Vagina (tissue), 2 donors: ENCODE data around the gene SELE. TPM values are rescaled to one million over a fixed set of nuclear protein-coding genes. Genes with fewer than 3 reads are reported as not detected.

Source experiments
- DNase-seq, 2 donors: peaks; one replicate each; pipeline ENCODE4 v3.0.0-alpha.2; 2017; ENCODE audit errors: extremely low spot score in 2 of 2
- H3K27ac ChIP-seq: fragments of 200-600 bp; sonication (generic); one replicate; pipeline ENCODE4 v1.5.1; 2019
- H3K27me3 ChIP-seq: fragments of 200-600 bp; sonication (generic); one replicate; pipeline ENCODE4 v1.5.1; 2019
- H3K36me3 ChIP-seq, 2 donors: fragments of 200-600 bp; sonication (generic); one replicate each; pipeline ENCODE4 v1.5.1; 2017 to 2019
- H3K4me1 ChIP-seq: fragments of 200-600 bp; sonication (generic); one replicate; pipeline ENCODE4 v1.5.1; 2019
- H3K4me3 ChIP-seq, 2 donors: fragments of 200-600 bp; sonication (generic); 1 replicate in 1 of 2; 2 replicates in 1 of 2; pipeline ENCODE4 v1.5.1; 2016 to 2019
- H3K9me3 ChIP-seq: fragments of 200-600 bp; sonication (generic); one replicate; pipeline ENCODE4 v1.5.1; 2019
- POLR2A ChIP-seq, 2 donors: fragments of 450-650 bp; IDR thresholded peaks; one replicate each; pipeline ENCODE4 v1.6.1; 2017; ENCODE audit warnings: antibody characterized with exemption in 2 of 2, mild to moderate bottlenecking in 2 of 2, moderate library complexity in 2 of 2
- POLR2AphosphoS5 ChIP-seq, 2 donors: sonication (generic); formaldehyde crosslinking; IDR thresholded peaks; one replicate each; pipeline ENCODE4 v1.9.0; 2017; ENCODE audit warnings: antibody characterized with exemption in 2 of 2, mild to moderate bottlenecking in 2 of 2, low read depth in 1 of 2; ENCODE audit not compliant: insufficient read depth in 1 of 2
- intact Hi-C: fragments of 100-400 bp; cut with DNase I; formaldehyde crosslinking; loops from one replicate; pipeline ENCODE4 v1.15.1; 2023
- total RNA-seq: library from RNA; depleted of rRNA; stranded (reverse); fragments of >200 nt; gene quantifications from one replicate; pipeline ENCODE4 v1.2.3, GENCODE V29; 2016
- TF ChIP-seq, protein P1 (sequence below), 3 experiments: fragments of 450-650 bp in 2 of 3; fragments of 200-600 bp in 1 of 3; sonication (generic) in 1 of 3; IDR thresholded peaks; one replicate each; pipeline ENCODE4 v1.5.1; 2017 to 2019; ENCODE audit warnings: antibody characterized with exemption in 3 of 3, mild to moderate bottlenecking in 2 of 3, moderate library complexity in 2 of 3

The SELE gene
- 11.5 TPM for total RNA-seq

DNA sequence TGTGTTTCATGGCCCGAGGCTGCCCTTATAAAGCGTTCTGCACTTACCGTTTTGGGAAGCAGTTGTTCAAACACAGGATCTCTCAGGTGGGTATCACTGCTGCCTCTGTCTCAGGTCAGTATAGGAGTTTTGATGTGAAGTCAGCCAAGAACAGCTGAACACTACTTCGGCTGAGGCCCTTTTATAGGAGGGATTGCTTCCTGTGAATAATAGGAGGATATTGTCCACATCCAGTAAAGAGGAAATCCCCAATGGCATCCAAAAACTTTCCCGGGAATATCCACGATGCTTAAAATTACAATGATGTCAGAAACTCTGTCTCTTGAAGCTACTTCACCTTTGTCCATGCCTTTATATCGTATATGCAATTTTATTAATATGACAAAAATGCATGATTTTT, at the start of gene SELE:
Gene SELE, minus strand, starts transcription at position 156 of the 400 bp plus-strand sequence. CDS start 467 bp downstream, outside the sequence.
- Histone ChIP-seq H3K27ac (no peak within 1 kb of the TSS), H3K36me3 (no peaks in the 10 kb centered on the region), H3K27me3 (no peaks in the 10 kb centered on the region), H3K4me3 (no peak within 1 kb of the TSS), H3K9me3 (no peaks in the 10 kb centered on the region), H3K4me1 (no peaks in the 10 kb centered on the region)
- TF ChIP-seq POLR2A (IDR thresholded peaks at IDR 0.05) (no peak), POLR2AphosphoS5 (IDR thresholded peaks at IDR 0.05; ENCODE audit: insufficient read depth in 1 of 2, low read depth in 1 of 2) (no peak)
- TF ChIP-seq, protein P1, sequence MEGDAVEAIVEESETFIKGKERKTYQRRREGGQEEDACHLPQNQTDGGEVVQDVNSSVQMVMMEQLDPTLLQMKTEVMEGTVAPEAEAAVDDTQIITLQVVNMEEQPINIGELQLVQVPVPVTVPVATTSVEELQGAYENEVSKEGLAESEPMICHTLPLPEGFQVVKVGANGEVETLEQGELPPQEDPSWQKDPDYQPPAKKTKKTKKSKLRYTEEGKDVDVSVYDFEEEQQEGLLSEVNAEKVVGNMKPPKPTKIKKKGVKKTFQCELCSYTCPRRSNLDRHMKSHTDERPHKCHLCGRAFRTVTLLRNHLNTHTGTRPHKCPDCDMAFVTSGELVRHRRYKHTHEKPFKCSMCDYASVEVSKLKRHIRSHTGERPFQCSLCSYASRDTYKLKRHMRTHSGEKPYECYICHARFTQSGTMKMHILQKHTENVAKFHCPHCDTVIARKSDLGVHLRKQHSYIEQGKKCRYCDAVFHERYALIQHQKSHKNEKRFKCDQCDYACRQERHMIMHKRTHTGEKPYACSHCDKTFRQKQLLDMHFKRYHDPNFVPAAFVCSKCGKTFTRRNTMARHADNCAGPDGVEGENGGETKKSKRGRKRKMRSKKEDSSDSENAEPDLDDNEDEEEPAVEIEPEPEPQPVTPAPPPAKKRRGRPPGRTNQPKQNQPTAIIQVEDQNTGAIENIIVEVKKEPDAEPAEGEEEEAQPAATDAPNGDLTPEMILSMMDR (IDR thresholded peaks at IDR 0.05) = no peak
- intact Hi-C loops = no loop called here
- DNase-seq = no peak

- TF ChIP-seq, protein P1 (IDR thresholded peaks at IDR 0.05) = no peak
- TF ChIP-seq POLR2A (IDR thresholded peaks at IDR 0.05) (no peak), POLR2AphosphoS5 (IDR thresholded peaks at IDR 0.05; ENCODE audit: insufficient read depth in 1 of 2, low read depth in 1 of 2) (no peak)
- Histone ChIP-seq H3K4me1 (no peaks in the 10 kb centered on the region), H3K9me3 (no peaks in the 10 kb centered on the region), H3K36me3 (no peaks in the 10 kb centered on the region), H3K4me3 (no peak overlapping the region), H3K27ac (no peak overlapping the region), H3K27me3 (no peaks in the 10 kb centered on the region)
- intact Hi-C loops = no loop called here
- no peak for DNase-seq
These were observed 48.7 kb upstream of the SELE start for GRCh38 chr1:169782596-169782995.

DNA sequence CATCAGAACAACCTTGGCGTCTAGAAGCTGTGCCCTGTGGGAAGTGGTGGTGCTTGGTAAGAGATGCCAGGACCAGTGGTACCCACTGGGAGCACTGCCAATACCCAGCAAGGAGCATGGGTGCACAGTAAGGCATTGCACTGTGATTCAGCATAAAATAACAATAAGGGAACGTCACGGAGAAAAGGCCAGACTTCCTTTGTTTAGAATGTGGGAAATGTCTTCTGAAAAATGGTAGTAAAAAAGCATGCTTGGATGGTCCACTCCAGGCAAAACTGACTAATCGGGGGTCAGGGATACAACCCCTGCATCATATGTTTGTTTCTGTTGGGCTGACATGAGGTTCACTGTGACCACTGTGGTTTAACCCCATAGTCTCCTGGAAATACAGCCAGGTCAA, 46.1 kb upstream of the SELE start:
- Histone ChIP-seq H3K9me3 (no peaks in the 10 kb centered on the region), H3K4me3 (no peak overlapping the region), H3K4me1 (no peaks in the 10 kb centered on the region), H3K36me3 (no peaks in the 10 kb centered on the region), H3K27me3 (no peaks in the 10 kb centered on the region), H3K27ac (no peak overlapping the region)
- intact Hi-C loops = no loop called here
- TF ChIP-seq POLR2AphosphoS5 (IDR thresholded peaks at IDR 0.05; ENCODE audit: insufficient read depth in 1 of 2, low read depth in 1 of 2) = no peak
- TF ChIP-seq POLR2A (IDR thresholded peaks at IDR 0.05) = no peak
- TF ChIP-seq, protein P1 (IDR thresholded peaks at IDR 0.05) = no peak
- DNase-seq = no peak

- Histone ChIP-seq H3K27ac (no peak overlapping the region), H3K4me3 (no peak overlapping the region), H3K27me3 (no peaks in the 10 kb centered on the region), H3K4me1 (no peaks in the 10 kb centered on the region), H3K9me3 (no peaks in the 10 kb centered on the region), H3K36me3 (no peaks in the 10 kb centered on the region)
- no peak for DNase-seq
- intact Hi-C loops = no loop called here
- TF ChIP-seq POLR2AphosphoS5 (IDR thresholded peaks at IDR 0.05; ENCODE audit: insufficient read depth in 1 of 2, low read depth in 1 of 2) (no peak), POLR2A (IDR thresholded peaks at IDR 0.05) (no peak)
- TF ChIP-seq, protein P1 (IDR thresholded peaks at IDR 0.05) = no peak
These were observed 45.3 kb upstream of the SELE start for GRCh38 chr1:169779150-169779549.

GRCh38 chr1:169776440-169776839, 42.6 kb upstream of the SELE start:
- Histone ChIP-seq H3K4me1 (no peaks in the 10 kb centered on the region), H3K36me3 (no peaks in the 10 kb centered on the region), H3K4me3 (no peak overlapping the region), H3K9me3 (no peaks in the 10 kb centered on the region), H3K27ac (no peak overlapping the region), H3K27me3 (no peaks in the 10 kb centered on the region)
- intact Hi-C loops = no loop called here
- TF ChIP-seq POLR2A (IDR thresholded peaks at IDR 0.05) (no peak), POLR2AphosphoS5 (IDR thresholded peaks at IDR 0.05; ENCODE audit: insufficient read depth in 1 of 2, low read depth in 1 of 2) (no peak)
- TF ChIP-seq, protein P1 (IDR thresholded peaks at IDR 0.05) = no peak
- no peak for DNase-seq
